ENCODE measurements around the gene ENTR1. TPM values are rescaled to one million over a fixed set of nuclear protein-coding genes. Genes with fewer than 3 reads are reported as not detected.

The ENTR1 gene
- total and polyA plus RNA-seq, 10 of the 15 experiments (the other 5 are each of a cell fraction or from before 2014, with no cell fraction given) = 8.2 to 96.4 (median 41.1) TPM

GRCh38 chr9:136456258-136456657 lies 45.8 kb upstream of the ENTR1 start (continued):
- TF ChIP-seq ZBTB40 (IDR thresholded peaks at IDR 0.05; ENCODE audit: borderline replicate concordance) = no peak
- no peak for TF ChIP-seq GABPA (IDR thresholded peaks at IDR 0.05; ENCODE audit: low read depth)
- no peak for TF ChIP-seq CREB1 (IDR thresholded peaks at IDR 0.05; ENCODE audit: low read depth)
- TF ChIP-seq RB1 (IDR thresholded peaks at IDR 0.05; ENCODE audit: borderline replicate concordance) = no peak
- TF ChIP-seq E2F4 (IDR thresholded peaks at IDR 0.05; ENCODE audit: low read depth, low read length) = no peak
- no peak for TF ChIP-seq ZNF217 (IDR thresholded peaks at IDR 0.05)
- no peak for TF ChIP-seq FOXK2 (IDR thresholded peaks at IDR 0.05)
- no peak for TF ChIP-seq MEF2B (IDR thresholded peaks at IDR 0.05; ENCODE audit: partially characterized antibody, poor library complexity, severe bottlenecking)
- TF ChIP-seq E4F1 (IDR thresholded peaks at IDR 0.05; ENCODE audit: borderline replicate concordance, partially characterized antibody) = no peak
- TF ChIP-seq SIX5 (IDR thresholded peaks at IDR 0.05; ENCODE audit: low read depth, low read length, severe bottlenecking) = no peak
- TF ChIP-seq ESRRA (IDR thresholded peaks at IDR 0.05; ENCODE audit: low read length) = no peak
- TF ChIP-seq ATF3 (IDR thresholded peaks at IDR 0.05; ENCODE audit: borderline replicate concordance, extremely low read depth, low read depth, low read length) = no peak

All from GM12878 (cell line).